NT2/D1 (cell line): ENCODE results near the gene RUBCN.

Experiments used
- SUZ12 ChIP-seq: IDR thresholded peaks from 2 replicates; pipeline ENCODE4 v1.6.1; 2011; ENCODE audit not compliant: insufficient read length, insufficient read depth; ENCODE audit errors: extremely low read depth
- YY1 ChIP-seq: IDR thresholded peaks from 2 replicates; pipeline ENCODE4 v1.6.1; 2011; ENCODE audit not compliant: insufficient read length, insufficient read depth

DNA sequence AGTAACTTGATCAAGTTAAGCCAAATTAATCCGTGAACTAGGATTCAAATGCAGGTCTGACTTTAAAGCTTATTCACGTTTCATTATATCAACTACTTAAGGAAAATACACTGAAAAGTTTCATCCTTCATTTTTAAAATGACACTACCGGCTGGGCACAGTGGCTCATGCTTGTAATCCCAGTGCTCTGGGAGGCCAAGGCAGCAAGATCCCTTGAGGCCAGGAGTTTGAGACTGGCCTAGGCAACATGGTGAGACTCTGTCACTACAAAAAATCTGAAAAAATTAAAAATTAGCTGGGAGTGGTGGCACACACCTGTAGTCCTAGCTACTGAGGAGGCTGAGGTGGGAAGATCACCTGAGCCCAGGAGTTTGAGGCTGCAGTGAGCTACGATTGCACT is 3.7 kb downstream of the RUBCN start:
- TF ChIP-seq SUZ12: no peak
- no peak for TF ChIP-seq YY1
